Mammary epithelial cell (primary cell): Measurements from ENCODE around the gene CST4.

Experiments
- EZH2 ChIP-seq: IDR thresholded peaks from 2 replicates; pipeline ENCODE4 v1.6.1; 2012; ENCODE audit warnings: low read length, inconsistent platforms, borderline replicate concordance
- TF ChIP-seq, protein P1 (sequence below), 2 donors: IDR thresholded peaks in 1 of 2; conservative IDR thresholded peaks in 1 of 2; 2 replicates each; pipeline ENCODE4 v1.5.1; 2011 to 2012; ENCODE audit warnings: inconsistent platforms in 2 of 2, low read length in 2 of 2, mild to moderate bottlenecking in 2 of 2, control low read depth in 1 of 2, low read depth in 1 of 2; ENCODE audit not compliant: insufficient read depth in 1 of 2; ENCODE audit errors: extremely low read depth in 1 of 2

DNA sequence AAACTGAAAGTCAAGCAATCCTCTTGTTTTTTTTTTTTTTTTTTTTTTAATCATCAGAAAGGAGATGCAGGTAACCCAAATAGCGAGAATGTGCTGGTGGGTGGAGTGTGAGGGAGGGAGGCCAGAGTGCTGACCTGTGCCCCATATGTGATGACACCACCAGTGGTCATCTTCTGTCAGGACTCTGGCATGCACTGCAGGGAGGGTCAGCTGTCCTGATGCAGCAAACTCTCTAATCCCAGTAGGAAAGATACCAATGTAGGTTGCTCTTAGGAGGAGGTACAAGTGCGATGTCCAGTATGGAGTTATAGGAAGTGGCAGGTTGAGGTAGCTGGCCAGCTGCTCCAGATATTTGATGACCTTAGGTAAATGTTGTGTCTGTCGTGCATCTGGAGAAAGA lies 2.8 kb upstream of the CST4 start:
- TF ChIP-seq, protein P1, sequence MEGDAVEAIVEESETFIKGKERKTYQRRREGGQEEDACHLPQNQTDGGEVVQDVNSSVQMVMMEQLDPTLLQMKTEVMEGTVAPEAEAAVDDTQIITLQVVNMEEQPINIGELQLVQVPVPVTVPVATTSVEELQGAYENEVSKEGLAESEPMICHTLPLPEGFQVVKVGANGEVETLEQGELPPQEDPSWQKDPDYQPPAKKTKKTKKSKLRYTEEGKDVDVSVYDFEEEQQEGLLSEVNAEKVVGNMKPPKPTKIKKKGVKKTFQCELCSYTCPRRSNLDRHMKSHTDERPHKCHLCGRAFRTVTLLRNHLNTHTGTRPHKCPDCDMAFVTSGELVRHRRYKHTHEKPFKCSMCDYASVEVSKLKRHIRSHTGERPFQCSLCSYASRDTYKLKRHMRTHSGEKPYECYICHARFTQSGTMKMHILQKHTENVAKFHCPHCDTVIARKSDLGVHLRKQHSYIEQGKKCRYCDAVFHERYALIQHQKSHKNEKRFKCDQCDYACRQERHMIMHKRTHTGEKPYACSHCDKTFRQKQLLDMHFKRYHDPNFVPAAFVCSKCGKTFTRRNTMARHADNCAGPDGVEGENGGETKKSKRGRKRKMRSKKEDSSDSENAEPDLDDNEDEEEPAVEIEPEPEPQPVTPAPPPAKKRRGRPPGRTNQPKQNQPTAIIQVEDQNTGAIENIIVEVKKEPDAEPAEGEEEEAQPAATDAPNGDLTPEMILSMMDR (conservative IDR thresholded peaks at IDR 0.05 in 1 of 2, IDR thresholded peaks at IDR 0.05 in 1 of 2; ENCODE audit: extremely low read depth in 1 of 2, insufficient read depth in 1 of 2, low read depth in 1 of 2, low read length in 2 of 2), result no peak
- TF ChIP-seq EZH2, result no peak
